NK-92 (cell line): ENCODE measurements around the gene TTC7B.

Source experiments
- DNase-seq: peaks from one replicate; lab custom pipeline; 2025; ENCODE audit not compliant: unreplicated experiment; lab: John Stamatoyannopoulos, UW

Gene TTC7B

DNA sequence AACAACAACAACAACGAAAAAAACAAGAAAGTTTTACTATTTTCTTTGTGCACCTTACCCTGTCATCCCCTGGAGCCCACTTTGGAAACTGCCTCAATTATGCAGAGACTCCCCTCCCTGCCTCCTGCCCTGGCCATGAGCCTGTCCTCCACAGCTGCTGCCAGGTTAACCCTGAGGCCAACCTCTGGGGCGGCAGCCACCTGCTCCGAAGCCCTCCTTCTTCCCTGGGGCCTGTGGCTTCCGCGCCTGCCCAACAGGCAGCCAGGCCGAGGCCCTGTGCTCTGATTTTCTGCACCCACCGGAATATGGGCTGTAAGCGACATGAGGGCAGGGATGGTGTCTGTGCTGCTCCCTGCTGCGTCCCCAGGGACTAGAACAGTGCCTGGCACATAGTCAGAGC is 236.4 kb downstream of the TTC7B start:
- DNase-seq: no peak

DNA sequence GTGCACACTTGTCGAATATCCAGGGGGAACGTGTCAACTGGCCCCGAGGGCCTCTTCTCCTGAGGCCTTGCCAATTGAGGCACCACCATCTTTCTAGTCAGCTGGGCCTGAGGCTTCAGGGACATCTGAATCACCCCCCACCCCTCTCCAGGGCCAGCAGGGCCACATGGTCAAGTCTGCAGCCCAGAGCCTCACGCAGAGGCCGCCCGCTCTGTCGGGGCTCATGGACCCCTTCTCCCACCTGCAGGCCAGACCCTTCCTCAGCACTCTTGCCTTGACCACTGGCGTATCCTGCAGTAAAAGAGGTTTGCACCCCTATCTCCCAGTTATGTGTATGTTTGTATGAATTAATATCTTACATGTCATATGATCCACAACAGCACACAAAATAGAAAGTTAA is 237.1 kb downstream of the TTC7B start:
- DNase-seq: no peak

DNA sequence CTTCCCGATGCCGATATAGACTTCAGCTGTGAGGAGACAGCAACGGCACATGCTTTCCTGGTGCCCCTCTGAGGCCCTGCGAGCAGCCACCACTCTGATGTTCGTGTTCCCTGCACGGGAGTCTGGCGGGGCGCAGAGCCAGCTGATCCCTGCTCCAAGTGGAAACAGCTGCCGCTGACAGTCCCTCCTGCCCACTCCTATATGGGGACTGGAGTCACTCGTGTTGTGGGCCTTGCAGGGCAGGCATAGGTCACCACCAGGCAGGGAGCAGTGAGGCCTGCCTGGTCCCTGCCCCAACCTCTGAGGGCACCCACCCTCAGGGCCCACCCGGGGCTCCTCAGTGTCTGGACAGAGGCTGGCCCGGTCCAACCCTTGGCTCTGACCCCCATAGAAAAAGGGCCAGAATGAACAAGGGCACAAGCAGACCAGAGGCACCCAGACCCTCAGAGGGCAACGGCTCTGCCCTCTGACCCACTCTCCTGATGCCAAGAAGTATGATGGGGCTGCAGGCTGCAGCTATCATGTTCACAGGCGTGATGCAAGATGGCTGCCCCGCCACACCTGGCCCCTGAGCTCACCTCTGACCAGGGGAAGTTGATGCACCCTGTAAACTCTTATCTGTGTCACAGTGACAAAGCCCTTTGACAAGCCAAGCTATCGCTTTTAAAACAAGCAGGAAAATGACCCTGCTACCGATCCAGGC is 237.8 kb downstream of the TTC7B start:
- no peak for DNase-seq

DNA sequence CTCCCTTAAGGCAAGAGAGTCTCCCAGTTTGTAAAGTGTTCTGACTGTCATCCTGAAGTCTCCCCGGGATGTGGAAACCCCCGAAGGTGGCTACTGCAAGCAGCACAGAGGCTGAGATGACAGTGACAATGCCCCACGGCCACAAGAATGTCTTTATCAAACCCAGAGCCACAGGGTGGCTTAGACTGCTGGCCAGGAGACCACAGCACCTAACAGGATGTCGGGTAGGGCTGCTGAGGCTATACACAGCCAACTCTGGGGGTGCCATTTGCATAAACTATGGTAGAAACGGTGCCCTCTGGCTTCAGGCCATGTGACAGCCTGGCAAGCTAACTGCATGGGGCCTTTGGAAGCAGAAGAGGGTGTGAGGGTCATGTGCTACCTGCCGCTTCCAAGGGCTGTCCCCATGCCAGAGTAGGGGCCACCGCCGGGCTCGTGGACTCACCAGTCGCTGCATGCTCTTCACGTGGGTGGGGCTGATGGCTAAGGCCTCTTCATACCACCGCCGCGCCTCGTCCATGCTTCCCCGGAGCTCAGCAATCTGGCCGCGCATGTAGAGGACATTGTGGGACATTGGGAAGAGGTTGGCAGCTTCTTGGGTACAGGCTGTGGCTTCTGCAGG is 238.5 kb downstream of the TTC7B start:
- no peak for DNase-seq

DNA sequence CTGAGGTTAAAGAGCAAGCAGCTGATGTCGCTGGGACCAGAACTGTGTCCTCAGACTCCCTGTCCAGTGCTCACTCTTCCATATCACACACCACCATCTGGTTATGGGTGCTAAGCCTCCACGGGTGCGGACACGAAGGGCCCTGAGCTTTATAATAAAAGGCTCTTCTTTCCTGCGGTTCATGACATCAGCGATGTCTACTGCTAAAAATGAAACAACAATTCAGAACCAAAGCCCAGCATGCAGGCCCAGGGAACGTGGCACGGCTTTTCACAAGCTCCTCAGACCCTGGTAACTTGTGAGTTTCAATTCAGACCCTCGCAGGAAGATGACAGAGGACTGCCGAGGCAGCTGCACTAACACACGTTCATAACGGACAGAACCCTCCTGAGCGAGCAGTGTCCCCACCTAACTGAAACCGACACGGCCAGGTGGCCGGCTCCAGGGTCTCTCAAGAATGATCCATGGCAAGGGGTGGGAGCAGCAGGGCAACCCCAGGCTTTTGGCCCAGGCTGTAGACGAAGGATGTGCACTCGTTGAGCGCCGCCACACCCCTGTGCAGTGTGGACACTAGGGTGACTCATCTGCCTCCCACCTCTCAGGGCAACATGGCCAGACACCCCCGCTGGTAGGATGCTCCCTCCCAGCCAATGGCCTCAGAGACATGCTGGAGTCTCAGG is 239.1 kb downstream of the TTC7B start:
- DNase-seq: no peak

DNA sequence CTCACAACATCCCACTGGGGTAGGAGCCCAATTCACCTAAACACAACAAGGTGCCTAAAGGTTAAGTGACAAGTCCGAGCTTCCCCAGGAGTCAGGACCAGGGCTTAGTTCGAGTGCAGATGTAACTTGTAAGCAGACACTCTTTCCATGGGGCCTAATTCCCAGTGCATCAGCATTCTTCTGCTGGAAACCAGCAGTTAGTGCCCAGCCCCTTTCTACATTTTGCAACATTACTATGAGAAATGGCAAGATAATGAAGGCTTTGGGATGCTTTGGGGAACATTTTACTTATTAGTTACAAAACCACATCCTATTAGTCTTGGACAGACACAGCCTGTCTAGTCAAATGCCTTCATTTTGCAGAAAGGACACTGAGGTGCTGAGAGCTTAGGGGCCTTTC is 239.6 kb downstream of the TTC7B start:
- no peak for DNase-seq

DNA sequence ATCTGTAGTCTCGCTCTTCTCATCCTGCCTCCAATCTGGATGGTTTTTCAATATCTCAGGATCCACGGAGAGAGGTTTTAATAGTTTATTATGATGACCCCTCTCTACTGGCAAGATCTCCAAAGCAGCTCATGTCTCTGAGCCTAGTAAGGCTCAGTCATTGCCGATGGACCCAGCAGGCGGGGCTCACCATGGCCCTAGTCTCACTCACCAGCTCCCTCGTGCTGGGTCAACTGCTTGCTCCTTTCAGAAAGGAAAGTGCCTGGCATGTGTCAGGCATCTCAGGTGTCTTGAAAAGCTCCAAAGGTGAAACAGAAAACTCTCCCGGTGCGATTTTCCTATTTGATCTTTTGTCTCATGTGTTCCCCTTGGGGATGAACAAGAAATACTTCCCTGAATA is 240.4 kb downstream of the TTC7B start:
- no peak for DNase-seq

DNA sequence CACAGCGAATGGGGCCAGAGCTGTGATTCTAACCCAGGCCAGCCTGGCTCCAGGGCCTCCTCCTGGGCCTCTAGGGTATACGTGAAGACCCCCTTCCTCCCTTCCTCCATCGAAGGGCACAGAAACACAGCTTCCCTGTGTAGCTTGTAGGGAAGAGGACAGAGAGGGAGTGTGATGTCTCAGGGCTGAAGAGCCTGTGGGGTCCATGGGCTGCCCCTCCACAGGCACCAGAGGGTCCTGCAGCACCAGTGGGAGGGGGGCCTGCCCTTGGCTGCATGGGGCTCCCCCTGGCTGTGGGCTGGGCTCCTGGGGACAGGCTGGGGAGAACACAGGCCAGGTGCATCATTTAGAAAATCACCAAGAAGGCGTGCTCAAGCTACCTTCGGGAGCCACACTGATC is 240.9 kb downstream of the TTC7B start:
- DNase-seq: no peak

DNA sequence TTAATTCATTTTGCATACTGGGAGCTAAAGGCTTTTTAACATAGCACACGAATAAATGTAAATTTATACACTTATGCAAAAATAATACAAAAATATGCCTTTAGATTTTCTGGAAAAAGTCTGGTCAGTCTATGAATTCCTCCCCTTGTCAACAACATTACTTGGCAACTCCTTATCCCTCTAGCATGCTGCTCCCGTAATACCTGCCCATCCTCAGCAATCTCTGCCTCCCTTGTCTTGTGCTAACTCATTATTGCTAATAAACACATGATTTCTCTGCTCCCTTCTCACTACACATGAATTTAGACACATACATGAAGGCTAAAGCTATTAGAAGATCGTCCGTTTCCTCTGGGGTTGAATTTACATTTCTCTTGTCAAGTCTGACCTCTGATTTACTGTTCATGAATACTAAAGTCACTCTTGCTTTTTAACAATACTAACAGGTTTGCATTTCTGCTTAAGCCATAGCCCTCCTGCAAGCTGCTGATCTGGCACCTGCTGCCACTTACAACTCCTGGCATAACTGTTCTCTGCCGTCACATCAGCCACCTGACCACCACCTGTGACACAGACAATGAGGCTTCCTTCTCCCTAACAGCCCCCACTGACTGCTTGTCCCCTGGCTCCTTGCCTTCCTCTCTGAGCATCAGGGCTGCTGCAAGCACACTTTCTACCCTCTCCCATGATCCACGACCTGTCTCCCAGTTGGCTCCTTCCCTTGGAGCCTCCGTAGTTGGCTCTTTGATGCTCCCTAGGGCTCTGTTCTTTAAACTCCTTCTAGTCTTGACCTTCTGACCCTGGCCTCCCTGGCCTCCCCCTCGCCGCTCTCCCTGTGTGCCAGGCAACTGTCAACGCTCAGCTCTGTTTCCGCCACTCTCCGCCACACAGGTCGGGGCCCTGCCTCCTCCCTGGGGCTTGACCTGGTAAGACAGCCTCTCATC is 241.8 kb downstream of the TTC7B start:
- no peak for DNase-seq

DNA sequence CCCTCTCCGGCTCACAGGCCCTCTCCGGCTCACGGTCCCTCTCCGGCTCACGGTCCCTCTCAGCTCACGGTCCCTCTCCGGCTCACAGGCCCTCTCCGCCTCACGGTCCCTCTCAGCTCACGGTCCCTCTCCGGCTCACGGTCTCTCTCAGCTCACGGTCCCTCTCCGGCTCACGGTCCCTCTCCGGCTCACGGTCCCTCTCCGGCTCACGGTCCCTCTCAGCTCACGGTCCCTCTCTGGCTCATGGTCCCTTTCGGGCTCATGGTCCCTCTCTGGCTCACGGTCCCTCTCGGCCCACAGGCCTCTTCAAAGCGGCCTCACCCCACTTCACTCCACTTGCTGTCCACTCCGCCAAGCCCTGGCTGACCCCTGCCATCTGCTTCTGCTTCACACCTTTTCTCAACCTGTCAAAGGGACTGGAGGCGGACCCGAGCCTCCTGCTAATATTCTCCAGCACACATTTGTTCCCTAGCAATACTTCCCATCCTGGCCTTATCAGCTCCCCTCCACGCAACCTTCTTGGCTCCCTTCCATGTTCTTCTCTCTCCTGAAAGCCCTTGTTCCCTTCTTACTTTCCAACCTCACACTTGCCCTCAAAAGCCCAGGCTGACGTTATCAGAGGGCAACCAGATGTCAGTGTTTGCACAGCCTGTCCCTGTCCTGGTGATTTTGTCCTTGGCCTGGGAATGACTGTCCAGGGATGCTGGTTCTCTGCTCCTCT is 242.7 kb downstream of the TTC7B start:
- DNase-seq: no peak

DNA sequence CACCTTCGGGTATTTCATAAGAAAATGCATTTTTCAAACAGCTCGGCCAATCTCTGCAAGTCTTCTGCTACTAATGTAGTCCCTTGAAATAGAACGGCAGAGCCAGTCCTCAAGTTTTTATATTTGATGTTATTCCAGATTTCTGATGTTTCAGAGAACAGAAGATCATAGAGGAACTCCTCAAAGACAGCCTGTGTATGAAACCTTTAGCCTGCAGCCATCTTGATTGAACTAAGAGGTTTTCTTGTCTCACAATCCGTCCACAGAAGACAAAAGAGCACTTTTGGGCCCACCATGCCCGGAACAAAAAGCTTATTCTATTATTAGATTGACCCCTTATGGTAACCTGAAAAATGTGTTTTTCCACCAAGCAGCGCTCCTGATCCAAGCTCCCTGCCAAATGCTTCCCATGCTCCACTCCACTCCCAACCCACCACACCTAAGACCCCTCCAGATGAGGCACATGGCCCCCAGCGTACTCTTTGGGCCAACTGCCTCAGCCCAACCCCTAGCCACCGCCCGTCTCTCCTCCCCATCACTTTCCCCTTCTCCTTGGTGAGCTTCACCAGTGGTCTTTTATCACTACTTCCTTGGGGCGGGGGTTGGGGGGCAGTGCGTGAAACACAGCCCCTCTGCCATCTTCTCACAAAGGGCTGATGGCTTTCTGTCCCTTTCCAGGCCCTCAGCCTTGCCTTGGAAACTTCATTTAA is 243.6 kb downstream of the TTC7B start:
- no peak for DNase-seq

DNA sequence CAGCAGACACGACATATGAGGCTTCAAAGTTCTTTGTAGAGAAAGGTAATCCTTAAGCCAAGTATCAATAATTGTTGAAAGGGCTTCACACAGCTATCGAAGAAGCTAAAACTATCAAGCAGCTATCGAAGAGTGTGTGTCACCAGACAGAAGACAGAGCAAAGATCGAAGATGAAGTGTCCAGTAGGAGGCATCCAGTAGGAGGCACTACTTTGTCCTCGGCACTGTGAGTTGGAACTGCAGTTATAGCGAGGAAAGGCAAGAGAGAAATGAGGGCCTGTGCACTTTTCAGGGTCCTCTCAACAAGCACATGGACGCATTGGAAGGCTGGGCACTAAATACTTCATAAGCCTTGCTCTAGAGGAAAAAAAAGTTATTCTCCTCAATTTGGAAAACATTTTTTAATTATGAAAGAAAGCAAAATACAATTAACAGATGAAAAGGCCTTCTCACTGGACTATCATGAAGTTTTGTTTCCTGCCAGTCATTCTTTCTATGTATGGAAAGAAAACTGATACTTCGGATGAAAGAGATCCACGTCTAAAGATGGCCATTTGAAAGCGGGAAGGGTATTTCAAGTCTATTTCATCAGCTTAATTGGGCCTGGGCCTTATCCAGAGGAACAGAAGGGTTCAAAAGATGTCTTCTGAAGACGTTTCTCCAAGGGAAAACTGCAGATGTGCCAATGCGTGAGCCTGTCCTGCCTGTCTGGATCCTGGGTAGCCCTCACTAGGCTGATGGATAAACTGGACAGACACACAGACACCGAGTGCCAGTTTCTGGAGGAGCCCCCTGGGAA is 244.9 kb downstream of the TTC7B start:
- no peak for DNase-seq

DNA sequence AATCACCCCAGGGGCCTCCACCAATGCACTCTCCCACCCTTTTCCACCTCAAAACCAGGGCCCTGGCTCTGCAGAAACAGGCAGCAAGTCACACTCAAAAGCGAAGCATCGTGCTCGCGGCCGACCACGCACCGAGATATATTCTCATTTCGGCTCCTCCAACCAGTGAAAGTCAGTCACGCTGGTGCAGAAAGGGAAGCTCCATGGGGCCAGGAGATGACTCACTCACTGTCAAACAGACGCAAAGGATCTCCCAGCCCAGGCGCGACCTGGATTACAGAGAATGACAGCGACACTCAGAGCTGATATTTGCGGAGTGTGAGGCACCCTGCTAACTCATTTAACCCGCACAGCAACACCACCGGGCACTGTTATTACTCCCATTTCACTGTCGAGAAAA is 245.8 kb downstream of the TTC7B start:
- DNase-seq: no peak

DNA sequence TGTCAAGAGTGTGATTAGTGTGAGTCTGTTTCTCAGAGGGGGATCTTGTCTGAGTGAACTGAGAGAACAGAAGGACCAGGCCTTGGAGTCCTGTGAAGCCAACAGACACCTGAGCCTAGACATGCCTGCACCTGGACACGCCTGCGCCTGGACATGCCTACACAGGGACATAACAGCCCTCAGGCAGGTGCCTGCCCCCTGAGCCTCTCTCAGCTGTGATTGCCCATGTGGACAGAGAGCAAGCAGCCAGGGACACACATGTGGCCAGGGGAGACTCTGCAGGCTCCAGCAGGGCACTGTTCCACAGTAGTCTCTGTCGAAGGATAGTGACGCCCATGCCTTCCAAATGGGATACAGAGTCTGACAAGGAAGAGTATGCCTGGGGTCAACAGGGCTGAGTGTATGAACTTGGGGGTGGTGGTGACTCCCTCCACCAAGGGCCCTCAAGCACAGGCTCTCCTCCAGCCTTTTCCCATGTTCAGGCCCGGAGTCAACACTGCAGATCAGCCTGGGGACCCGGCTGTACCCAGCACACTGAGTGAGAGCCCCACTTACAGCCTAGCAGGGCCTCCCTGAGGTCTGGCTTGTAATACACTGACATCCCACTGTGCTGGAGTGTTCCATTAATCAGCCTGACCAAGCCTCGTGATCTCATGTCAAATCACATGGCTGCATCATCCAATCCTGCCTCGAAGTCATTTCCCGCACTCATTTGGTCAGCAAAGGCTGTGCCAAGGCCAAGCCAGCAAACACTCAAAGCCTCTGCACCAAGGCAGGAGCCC is 246.4 kb downstream of the TTC7B start:
- no peak for DNase-seq

DNA sequence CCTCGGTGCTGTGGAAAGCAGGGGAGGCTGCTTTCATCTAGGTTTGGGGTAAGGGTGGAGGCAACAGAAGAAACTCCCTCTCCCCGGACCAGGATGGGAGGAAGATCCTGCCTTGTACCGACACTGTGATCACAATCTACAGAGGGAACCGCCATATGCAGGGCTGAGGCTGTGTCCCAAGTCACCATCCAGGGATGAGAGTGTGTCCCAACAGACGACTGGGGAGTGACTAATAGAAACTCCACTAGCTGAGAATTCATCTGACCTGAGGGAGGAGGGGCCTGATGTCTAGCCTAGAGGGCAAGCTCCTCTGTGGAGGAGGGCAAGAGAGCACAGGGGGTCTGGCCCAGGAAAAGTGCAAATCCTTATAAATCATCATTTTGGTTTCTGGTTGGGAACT is 247.0 kb downstream of the TTC7B start:
- no peak for DNase-seq

DNA sequence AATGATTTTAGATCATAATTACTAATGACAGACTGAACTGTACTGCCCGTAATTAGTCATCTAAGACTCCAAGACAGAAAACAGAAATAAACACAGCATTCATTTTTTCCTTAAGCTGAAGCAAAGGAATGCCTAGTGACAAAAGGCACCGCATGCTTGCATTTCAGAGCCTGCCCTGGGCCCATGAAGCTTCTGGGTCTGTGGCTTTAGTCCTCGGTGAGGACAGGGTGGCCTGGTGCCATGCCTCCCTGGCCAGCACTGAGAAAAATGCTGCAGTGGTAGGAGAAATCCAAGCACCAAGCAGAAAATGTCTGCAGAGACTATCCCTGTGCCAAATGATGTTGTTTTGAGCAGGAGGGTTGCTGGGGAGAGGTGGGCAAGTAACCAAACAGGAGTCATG is 247.8 kb downstream of the TTC7B start:
- no peak for DNase-seq

DNA sequence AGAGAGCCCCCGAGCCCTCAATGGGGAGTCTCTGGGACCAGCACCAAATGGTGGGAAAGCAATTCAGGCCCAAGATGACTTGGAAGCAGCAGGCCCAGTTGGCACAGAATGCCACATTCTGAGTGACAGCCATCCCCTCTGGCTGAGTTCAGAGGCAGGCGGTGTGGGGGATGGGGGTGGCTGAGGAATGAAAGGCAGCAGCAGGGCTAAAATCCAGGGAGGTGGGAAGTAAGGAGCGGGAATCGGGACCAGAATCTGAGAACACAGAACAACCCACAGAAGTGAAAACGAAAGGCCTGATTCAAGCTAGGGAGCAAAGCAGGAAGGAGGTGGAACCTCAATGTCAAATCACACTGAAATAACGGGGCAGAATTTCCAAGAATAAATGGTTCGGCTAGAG is 248.2 kb downstream of the TTC7B start:
- no peak for DNase-seq

DNA sequence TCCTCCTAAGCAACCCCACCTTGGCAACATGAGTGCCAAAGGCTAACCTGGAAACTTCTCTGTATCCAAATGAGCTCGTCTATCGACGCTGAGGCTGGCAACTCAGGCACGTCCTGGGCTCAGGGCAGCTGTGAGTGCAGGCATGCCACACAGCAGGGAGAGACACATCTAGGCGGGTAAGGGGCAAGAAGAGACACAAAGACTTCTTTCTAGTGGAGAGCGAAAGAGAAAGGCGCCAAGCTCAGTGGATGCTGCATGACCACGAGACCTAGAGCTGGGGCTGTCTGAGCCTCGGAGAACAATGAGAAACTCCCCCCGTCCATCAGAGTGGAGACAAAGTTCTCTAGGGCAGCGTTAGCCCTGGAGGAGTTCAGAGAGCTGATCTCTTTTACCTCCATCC is 249.0 kb downstream of the TTC7B start:
- no peak for DNase-seq

DNA sequence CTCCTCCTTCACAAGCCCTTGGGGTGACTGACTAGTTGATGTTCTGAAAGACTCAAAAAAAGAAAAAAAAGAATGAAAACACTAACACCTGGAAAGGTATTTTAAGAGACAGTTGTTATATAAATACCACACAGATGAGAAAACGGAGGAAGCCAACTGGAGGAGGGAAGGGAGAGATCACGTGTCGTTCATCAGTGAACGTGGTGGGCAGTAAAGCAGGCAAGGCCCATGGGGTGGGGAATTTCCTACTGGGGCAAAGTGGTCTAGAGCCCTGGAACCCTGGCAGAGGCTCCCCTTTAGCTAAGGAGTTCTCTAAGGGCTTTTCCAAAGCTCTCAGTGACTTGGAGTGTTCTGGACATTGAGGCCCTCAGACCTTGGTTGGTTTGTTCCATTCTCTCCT is 249.7 kb downstream of the TTC7B start:
- no peak for DNase-seq
